GM23338 (cell line): Measurements from ENCODE around the gene BRSK1. TPM values are rescaled to one million over a fixed set of nuclear protein-coding genes. Genes with fewer than 3 reads are reported as not detected.

Experiments
- ATAC-seq: fragments of 200-7000 bp; cut with Tn5 transposase; 3 replicates; pipeline ENCODE4 v1.9.1; 2020
- DNase-seq: peaks from one replicate; pipeline ENCODE4 v3.0.0-alpha.2; 2015; ENCODE audit warnings: low spot score
- H2AFZ ChIP-seq: fragments of 200-600 bp; sonication (generic); 2 replicates; pipeline ENCODE4 v1.8.0; 2016; ENCODE audit warnings: antibody characterized with exemption, mild to moderate bottlenecking, moderate library complexity
- H3F3A ChIP-seq: fragments of 200-600 bp; sonication (generic); replicated peaks from 2 replicates; pipeline ENCODE4 v1.8.0; 2017; ENCODE audit warnings: antibody characterized with exemption, mixed run types, low read depth
- H3K27ac ChIP-seq: fragments of 200-600 bp; sonication (generic); 2 replicates; pipeline ENCODE4 v1.6.1; 2016; ENCODE audit warnings: low read depth
- H3K27me3 ChIP-seq: fragments of 200-600 bp; sonication (generic); 2 replicates; pipeline ENCODE4 v1.8.0; 2016; ENCODE audit warnings: mild to moderate bottlenecking, mixed run types, moderate library complexity; ENCODE audit not compliant: insufficient read depth
- H3K36me3 ChIP-seq: fragments of 200-600 bp; sonication (generic); 2 replicates; pipeline ENCODE4 v1.8.0; 2016; ENCODE audit warnings: mild to moderate bottlenecking; ENCODE audit not compliant: insufficient read depth
- H3K4me1 ChIP-seq: fragments of 200-600 bp; sonication (generic); 2 replicates; pipeline ENCODE4 v1.8.0; 2016; ENCODE audit warnings: mild to moderate bottlenecking, moderate library complexity; ENCODE audit not compliant: insufficient read depth
- H3K4me2 ChIP-seq: fragments of 200-600 bp; sonication (generic); 2 replicates; pipeline ENCODE4 v1.7.1; 2017; ENCODE audit warnings: mixed run types
- H3K4me3 ChIP-seq: fragments of 200-600 bp; sonication (generic); 2 replicates; pipeline ENCODE4 v1.6.1; 2016; ENCODE audit warnings: mixed run types
- H3K79me2 ChIP-seq: fragments of 200-600 bp; sonication (generic); replicated peaks from 2 replicates; pipeline ENCODE4 v1.8.0; 2017; ENCODE audit warnings: mild to moderate bottlenecking; ENCODE audit not compliant: insufficient read depth
- H3K9me2 ChIP-seq: fragments of 200-600 bp; sonication (generic); 2 replicates; pipeline ENCODE4 v1.8.0; 2017; ENCODE audit not compliant: insufficient read depth
- H4K20me1 ChIP-seq: fragments of 200-600 bp; sonication (generic); replicated peaks from 2 replicates; pipeline ENCODE4 v1.8.0; 2017; ENCODE audit warnings: mild to moderate bottlenecking; ENCODE audit not compliant: insufficient read depth
- H3K27ac Mint-ChIP-seq: 2 replicates; pipeline ENCODE4 v1.8.0; 2020; ENCODE audit warnings: inconsistent platforms, mild to moderate bottlenecking, moderate library complexity, mixed read lengths
- H3K27me3 Mint-ChIP-seq: 3 replicates; pipeline ENCODE4 v1.8.0; 2022; ENCODE audit warnings: low read depth, mild to moderate bottlenecking, moderate library complexity, mixed read lengths, inconsistent platforms; ENCODE audit not compliant: insufficient read depth, poor library complexity
- H3K36me3 Mint-ChIP-seq: 3 replicates; pipeline ENCODE4 v1.8.0; 2021; ENCODE audit warnings: low read depth, mild to moderate bottlenecking, inconsistent platforms, moderate library complexity, mixed read lengths
- H3K4me1 Mint-ChIP-seq: 3 replicates; pipeline ENCODE4 v1.8.0; 2020; ENCODE audit warnings: mild to moderate bottlenecking, inconsistent platforms, mixed read lengths
- H3K4me3 Mint-ChIP-seq: 3 replicates; pipeline ENCODE4 v1.8.0; 2021; ENCODE audit warnings: moderate library complexity, mild to moderate bottlenecking, inconsistent platforms, mixed read lengths
- H3K9me3 Mint-ChIP-seq: 3 replicates; pipeline ENCODE4 v1.8.0; 2020; ENCODE audit warnings: moderate library complexity, mild to moderate bottlenecking, inconsistent platforms, mixed read lengths
- CREB1 ChIP-seq: fragments of 250-450 bp; sonication (Bioruptor Pico); IDR thresholded peaks from 2 replicates; pipeline ENCODE4 v1.5.0; 2020; ENCODE audit warnings: low read depth, mild to moderate bottlenecking, moderate library complexity
- CTCF ChIP-seq, 2 experiments: fragments of 200-600 bp in 1 of 2; sonication (generic) in 1 of 2; conservative IDR thresholded peaks; 2 replicates each; pipeline versions ENCODE4 v1.5.1 to v1.6.1; 2016 to 2017; ENCODE audit warnings: antibody characterized with exemption in 2 of 2, low read depth in 2 of 2, mild to moderate bottlenecking in 2 of 2, moderate library complexity in 1 of 2
- ETS1 ChIP-seq: IDR thresholded peaks from 2 replicates; pipeline ENCODE4 v1.6.1; 2016; ENCODE audit warnings: antibody characterized with exemption
- EZH2 ChIP-seq: fragments of 200-600 bp; sonication (generic); IDR thresholded peaks from one replicate; pipeline ENCODE4 v1.8.0; 2017; ENCODE audit warnings: antibody characterized with exemption, mild to moderate bottlenecking, low read depth; ENCODE audit not compliant: unreplicated experiment
- EZH2phosphoT487 ChIP-seq: fragments of 200-600 bp; sonication (generic); IDR thresholded peaks from one replicate; pipeline ENCODE4 v1.8.1; 2018; ENCODE audit warnings: antibody characterized with exemption; ENCODE audit not compliant: unreplicated experiment
- JUNB ChIP-seq: IDR thresholded peaks from one replicate; pipeline ENCODE4 v1.6.1; 2016; ENCODE audit warnings: antibody characterized with exemption; ENCODE audit not compliant: unreplicated experiment
- NANOG ChIP-seq: IDR thresholded peaks from 2 replicates; pipeline ENCODE4 v1.6.1; 2016; ENCODE audit warnings: antibody characterized with exemption, borderline replicate concordance
- POLR2AphosphoS5 ChIP-seq: IDR thresholded peaks from 2 replicates; pipeline ENCODE4 v1.6.1; 2016; ENCODE audit warnings: antibody characterized with exemption, low read depth
- REST ChIP-seq: IDR thresholded peaks from one replicate; pipeline ENCODE4 v1.6.1; 2018; ENCODE audit warnings: antibody characterized with exemption; ENCODE audit not compliant: unreplicated experiment
- STAT1 ChIP-seq: IDR thresholded peaks from one replicate; pipeline ENCODE4 v1.6.1; 2016; ENCODE audit warnings: antibody characterized with exemption; ENCODE audit not compliant: unreplicated experiment
- ZNF114 ChIP-seq: fragments of 250-450 bp; sonication (Bioruptor Pico); IDR thresholded peaks from 2 replicates; pipeline ENCODE4 v1.5.0; 2020; ENCODE audit warnings: mild to moderate bottlenecking, moderate library complexity
- ZNF331 ChIP-seq: fragments of 250-450 bp; sonication (Bioruptor Pico); IDR thresholded peaks from 2 replicates; pipeline ENCODE4 v1.5.0; 2020; ENCODE audit warnings: low read depth, mild to moderate bottlenecking, moderate library complexity
- ZNF462 ChIP-seq: fragments of 250-450 bp; sonication (Bioruptor Pico); IDR thresholded peaks from 2 replicates; pipeline ENCODE4 v1.5.0; 2020; ENCODE audit warnings: mild to moderate bottlenecking, moderate library complexity
- polyA plus RNA-seq: library from polyadenylated mRNA; unstranded; fragments of >200 nt; fragmentation: Nextera tagmentation; extraction: Ambion mirVana; gene quantifications from 2 replicates; pipeline ENCODE4 v1.2.1, GENCODE V29; 2016
- total RNA-seq: library from RNA; depleted of rRNA; stranded (reverse); fragments of >200 nt; shearing (Covaris generic); gene quantifications from 2 replicates; pipeline ENCODE4 v1.2.3, GENCODE V29; 2014

BRSK1 gene
- total and polyA plus RNA-seq, 2 experiments from 2014 or later: 2.3 to 17.2 TPM

GRCh38 chr19:55253842-55254624 is 29.8 kb upstream of the BRSK1 start:
- Histone ChIP-seq H3K9me2 (no peaks in the 10 kb centered on the region), H3K4me3 (peak overlapping the region; percentile 36; the same call in 1 of the 2 replicates), H3K79me2 (peaks cover 92% of the 10 kb centered on the region), H4K20me1 (peaks cover 51% of the 10 kb centered on the region), H3K27ac (peak overlapping the region; percentile 68; the same call in 1 of the 2 replicates), H3K4me2 (peak overlapping the region; percentile 49; the same call in 1 of the 2 replicates), H2AFZ (no peak overlapping the region), H3K36me3 (no peaks in the 10 kb centered on the region), H3K27me3 (no peaks in the 10 kb centered on the region), H3F3A (0 out of 2 replicates have a peak, but pooled peaks cover 2% of the 10 kb centered on the region), H3K4me1 (peaks cover 19% of the 10 kb centered on the region)
- ATAC-seq: no peak
- Mint-ChIP-seq H3K27me3 (peaks cover 16% of the 10 kb centered on the region), H3K9me3 (no peaks in the 10 kb centered on the region), H3K36me3 (no peaks in the 10 kb centered on the region; the same call in 2 of the 3 replicates), H3K4me1 (peaks cover 49% of the 10 kb centered on the region), H3K4me3 (peak overlapping the region; percentile 21), H3K27ac (peak overlapping the region; percentile 48)
- DNase-seq: peak; percentile 28
- TF ChIP-seq EZH2phosphoT487: no peak
- TF ChIP-seq EZH2: no peak
- TF ChIP-seq POLR2AphosphoS5: no peak
- TF ChIP-seq ETS1: no peak
- no peak for TF ChIP-seq CREB1 (CRISPR knock-in tag)
- TF ChIP-seq ZNF114 (CRISPR knock-in tag): no peak
- no peak for TF ChIP-seq ZNF462 (CRISPR knock-in tag)
- TF ChIP-seq JUNB: no peak
- TF ChIP-seq REST: no peak
- no peak for TF ChIP-seq NANOG
- no peak for TF ChIP-seq CTCF (conservative IDR thresholded peaks at IDR 0.05; ENCODE audit: low read depth in 2 of 2)
- TF ChIP-seq STAT1: no peak
- no peak for TF ChIP-seq ZNF331 (CRISPR knock-in tag)
